ENCODE measurements around the gene SLC25A19. TPM values are rescaled to one million over a fixed set of nuclear protein-coding genes. Genes with fewer than 3 reads are reported as not detected.

SLC25A19 gene
- total RNA-seq, 1 experiment from 2014 or later: 18.5 TPM

Other genes starting within 250 kb of the SLC25A19 start
- 272 and 301 TPM in 2 replicates for gene ATP5PD, start 242.5 kb downstream of the SLC25A19 start, total RNA-seq (2014; rRNA removed; shearing (Covaris generic))
- gene KCTD2, start 242.2 kb downstream of the SLC25A19 start, total RNA-seq (2014; rRNA removed; shearing (Covaris generic)): 22.9 and 28.0 TPM in 2 replicates
- 19.8 and 20.0 TPM in 2 replicates for gene SLC16A5, start 201.5 kb downstream of the SLC25A19 start, total RNA-seq (2014; rRNA removed; shearing (Covaris generic))
- 9.1 and 14.3 TPM in 2 replicates for gene ARMC7, start 179.5 kb downstream of the SLC25A19 start, total RNA-seq (2014; rRNA removed; shearing (Covaris generic))
- gene NT5C, start 157.7 kb downstream of the SLC25A19 start, total RNA-seq (2014; rRNA removed; shearing (Covaris generic)): 107 and 114 TPM in 2 replicates
- gene JPT1, start 134.9 kb downstream of the SLC25A19 start, total RNA-seq (2014; rRNA removed; shearing (Covaris generic)): 454 and 510 TPM in 2 replicates
- gene SUMO2, start 106.5 kb downstream of the SLC25A19 start, total RNA-seq (2014; rRNA removed; shearing (Covaris generic)): 136 and 142 TPM in 2 replicates
- 46.6 and 51.0 TPM in 2 replicates for gene NUP85, start 83.8 kb downstream of the SLC25A19 start, total RNA-seq (2014; rRNA removed; shearing (Covaris generic))
- 11.9 and 16.8 TPM in 2 replicates for gene GGA3, start 27.8 kb downstream of the SLC25A19 start, total RNA-seq (2014; rRNA removed; shearing (Covaris generic))
- 82.2 and 89.4 TPM in 2 replicates for gene MRPS7, start 27.6 kb downstream of the SLC25A19 start, total RNA-seq (2014; rRNA removed; shearing (Covaris generic))
- gene MIF4GD, start 18.2 kb downstream of the SLC25A19 start, total RNA-seq (2014; rRNA removed; shearing (Covaris generic)): 33.9 and 37.9 TPM in 2 replicates
- gene GRB2, start 116.2 kb upstream of the SLC25A19 start, total RNA-seq (2014; rRNA removed; shearing (Covaris generic)): 92.0 and 95.9 TPM in 2 replicates
- gene TMEM94, start 167.2 kb upstream of the SLC25A19 start, total RNA-seq (2014; rRNA removed; shearing (Covaris generic)): 39.8 and 49.8 TPM in 2 replicates
- gene CASKIN2, start 226.1 kb upstream of the SLC25A19 start, total RNA-seq (2014; rRNA removed; shearing (Covaris generic)): 4.8 and 6.0 TPM in 2 replicates
- 17.3 and 27.2 TPM in 2 replicates for gene TSEN54, start 227.1 kb upstream of the SLC25A19 start, total RNA-seq (2014; rRNA removed; shearing (Covaris generic))
- gene LLGL2, start 236.3 kb upstream of the SLC25A19 start, total RNA-seq (2014; rRNA removed; shearing (Covaris generic)): 8.8 and 9.2 TPM in 2 replicates